ENCODE measurements around the gene ZNF700.

DNA sequence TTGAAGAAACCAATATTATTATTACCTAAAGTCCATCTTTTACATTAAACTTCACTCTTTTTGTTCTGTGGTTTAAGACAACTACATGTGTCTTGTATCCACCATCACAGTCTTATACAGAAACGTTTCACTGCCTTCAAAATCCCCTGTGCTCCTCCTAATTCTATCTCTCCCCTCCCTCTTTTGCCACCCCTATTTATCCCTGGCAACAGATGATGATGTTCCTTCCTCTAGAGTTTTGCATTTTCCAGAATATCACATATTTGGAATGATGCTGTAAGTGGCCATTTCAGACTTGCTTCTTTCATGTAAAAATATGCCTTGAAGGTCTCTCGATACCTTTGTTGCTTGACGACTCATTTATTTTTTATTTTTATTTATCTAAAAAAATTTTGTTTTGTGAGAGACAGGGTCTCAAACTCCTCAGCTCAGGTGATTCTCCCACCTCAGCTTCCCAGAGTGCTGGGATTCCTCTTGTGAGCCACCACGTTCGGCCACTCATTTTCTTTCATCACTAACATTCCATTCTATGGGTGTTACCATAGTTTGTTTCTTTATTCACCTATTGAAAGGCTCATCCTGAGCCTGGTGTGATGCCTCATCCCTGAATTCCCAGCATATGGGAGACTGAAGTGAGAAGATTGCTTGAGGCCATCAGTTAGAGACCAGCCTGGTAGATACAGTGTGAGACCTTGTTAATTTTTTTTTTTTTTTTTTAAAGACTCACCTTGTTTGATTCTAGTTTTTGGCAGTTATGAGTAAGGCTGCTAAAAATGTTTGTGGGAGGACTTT, 48.3 kb downstream of the ZNF700 start:
- TF ChIP-seq, protein P1, sequence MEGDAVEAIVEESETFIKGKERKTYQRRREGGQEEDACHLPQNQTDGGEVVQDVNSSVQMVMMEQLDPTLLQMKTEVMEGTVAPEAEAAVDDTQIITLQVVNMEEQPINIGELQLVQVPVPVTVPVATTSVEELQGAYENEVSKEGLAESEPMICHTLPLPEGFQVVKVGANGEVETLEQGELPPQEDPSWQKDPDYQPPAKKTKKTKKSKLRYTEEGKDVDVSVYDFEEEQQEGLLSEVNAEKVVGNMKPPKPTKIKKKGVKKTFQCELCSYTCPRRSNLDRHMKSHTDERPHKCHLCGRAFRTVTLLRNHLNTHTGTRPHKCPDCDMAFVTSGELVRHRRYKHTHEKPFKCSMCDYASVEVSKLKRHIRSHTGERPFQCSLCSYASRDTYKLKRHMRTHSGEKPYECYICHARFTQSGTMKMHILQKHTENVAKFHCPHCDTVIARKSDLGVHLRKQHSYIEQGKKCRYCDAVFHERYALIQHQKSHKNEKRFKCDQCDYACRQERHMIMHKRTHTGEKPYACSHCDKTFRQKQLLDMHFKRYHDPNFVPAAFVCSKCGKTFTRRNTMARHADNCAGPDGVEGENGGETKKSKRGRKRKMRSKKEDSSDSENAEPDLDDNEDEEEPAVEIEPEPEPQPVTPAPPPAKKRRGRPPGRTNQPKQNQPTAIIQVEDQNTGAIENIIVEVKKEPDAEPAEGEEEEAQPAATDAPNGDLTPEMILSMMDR (IDR thresholded peaks at IDR 0.05): no peak
- TF ChIP-seq POLR2A (IDR thresholded peaks at IDR 0.05): no peak
